T-helper 1 cell (primary cell): ENCODE data around the gene RBMX.
A peak's percentile ranks its signal among the peaks of the same experiment; 100 is the strongest.
"Not testable (repeated sequence)": the region's sequence is repeated elsewhere in the genome, so short reads cannot be mapped to it uniquely, and the experiment has no call there.

Source experiments
- DNase-seq, 5 donors: peaks; one replicate each; pipeline ENCODE4 v3.0.0-alpha.2; 2012 to 2020

Gene RBMX

DNA sequence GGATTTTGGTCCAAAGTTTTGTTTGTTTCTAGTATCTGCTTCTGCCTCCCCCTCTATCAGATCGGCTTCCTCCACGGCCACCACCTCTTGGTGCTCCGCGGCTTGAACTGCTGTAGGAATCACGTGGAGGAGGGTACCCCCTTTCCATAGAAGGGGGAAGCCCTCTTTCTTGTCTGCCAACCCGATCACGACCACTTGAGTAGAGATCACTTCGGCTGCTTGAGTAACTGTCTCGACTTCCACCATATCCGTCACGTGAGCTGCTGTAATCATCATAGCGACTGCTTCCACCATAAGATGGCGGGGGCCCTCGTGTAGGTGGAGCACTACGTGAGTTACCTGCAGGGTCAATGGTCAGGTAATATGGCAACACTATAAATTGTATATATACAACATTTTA is 6.4 kb downstream of the RBMX start:
- DNase-seq, result not testable (repeated sequence)

DNA sequence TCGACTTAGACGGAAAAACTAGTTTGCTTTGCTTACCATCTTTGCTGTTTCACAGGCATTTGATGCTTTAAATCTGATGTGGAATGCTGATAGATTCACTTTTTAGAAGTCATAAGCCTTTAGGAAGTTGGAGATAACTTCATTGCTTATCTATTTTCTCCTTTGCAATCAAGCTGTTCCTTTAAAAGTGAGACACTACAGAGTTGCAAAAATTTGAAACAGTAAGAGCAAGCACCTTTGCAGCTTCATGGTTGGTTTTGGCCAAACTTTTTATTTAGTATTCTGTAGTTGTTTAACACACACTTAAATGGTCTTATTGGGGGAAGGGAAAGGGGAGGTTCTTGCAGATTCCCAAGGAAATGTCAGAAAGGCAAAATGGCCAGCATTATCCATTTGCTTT is 7.3 kb downstream of the RBMX start:
- not testable (repeated sequence) for DNase-seq

DNA sequence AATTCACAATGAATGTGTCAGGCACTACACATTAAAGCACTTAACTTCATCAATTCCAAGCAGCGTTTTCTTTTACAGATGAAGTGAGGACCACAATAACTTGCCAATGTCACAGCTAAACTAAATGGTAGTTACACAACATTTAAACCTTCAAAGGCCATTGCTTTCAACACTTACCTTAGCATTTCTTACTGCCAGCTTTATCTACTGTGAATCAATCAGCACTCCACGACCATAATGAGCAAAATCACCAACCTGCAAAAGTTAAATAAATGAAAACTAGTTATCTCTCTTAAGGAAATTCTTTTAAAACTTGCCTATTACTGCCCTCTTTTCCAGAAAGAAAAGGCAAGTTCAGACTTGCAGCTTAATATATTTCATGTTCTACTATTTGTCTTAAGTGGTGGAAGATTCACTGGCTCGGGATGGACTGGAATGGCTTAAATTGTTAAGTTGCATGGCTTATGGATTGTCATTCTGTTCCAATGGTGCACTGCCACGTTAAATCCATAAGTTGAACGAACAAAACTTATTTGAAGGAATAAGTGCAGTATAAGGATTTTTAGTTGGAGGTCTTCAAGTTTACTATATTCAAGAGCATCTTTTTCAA is 8.3 kb downstream of the RBMX start:
- DNase-seq, result no peak

DNA sequence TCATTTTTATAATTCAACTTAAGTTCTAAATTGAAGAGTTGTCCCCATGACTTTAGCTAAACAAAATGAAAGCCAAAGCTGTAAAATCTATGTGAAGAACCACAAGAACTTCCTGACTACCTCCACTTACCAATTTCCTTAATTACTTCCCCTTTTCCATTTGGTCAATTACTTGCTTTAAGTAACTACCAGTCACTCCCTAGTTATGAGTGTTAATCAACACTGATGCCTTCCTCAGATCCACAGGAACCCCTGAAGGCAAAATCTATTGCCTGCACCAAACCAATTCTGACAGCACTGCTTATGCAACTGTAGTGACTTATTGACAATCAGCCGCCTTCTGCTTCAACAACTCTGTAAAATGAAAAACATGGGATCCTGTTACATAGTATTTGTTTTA is 10.5 kb downstream of the RBMX start:
- no peak for DNase-seq

DNA sequence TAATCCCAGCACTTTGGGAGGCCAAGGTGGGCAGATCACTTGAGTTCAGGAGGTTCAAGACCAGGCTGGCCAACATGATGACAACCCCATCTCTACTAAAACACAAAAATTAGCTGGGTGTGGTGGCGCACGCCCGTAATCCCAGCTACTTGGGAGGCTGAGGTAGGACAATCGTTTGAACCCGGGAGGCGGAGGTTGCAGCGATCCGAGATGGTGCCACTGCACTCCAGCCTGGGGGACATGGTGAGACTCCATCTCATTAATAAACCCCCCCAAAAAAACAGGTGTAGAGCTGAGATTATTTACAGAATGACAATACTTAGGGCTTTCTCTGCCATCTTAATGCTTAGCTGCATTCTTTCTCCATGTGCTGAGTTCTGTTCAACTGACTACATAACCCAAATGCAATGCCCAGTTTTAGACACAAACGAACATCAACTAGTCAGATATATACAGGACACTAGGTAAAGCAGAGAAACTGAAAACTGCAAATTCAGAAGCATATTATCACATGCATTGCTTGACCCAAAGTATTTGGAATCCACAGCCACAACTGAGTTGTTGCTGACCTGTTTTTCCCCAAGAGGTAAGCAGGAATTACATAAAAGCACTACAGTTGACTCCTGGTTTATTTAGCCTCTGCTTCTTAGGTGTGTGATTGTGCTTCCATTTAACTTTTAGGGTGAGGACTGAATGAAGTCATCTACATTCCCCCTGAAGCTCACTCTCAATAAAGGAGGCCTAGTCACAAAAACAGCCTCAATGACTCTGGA is 12.1 kb downstream of the RBMX start:
- DNase-seq, result no peak

DNA sequence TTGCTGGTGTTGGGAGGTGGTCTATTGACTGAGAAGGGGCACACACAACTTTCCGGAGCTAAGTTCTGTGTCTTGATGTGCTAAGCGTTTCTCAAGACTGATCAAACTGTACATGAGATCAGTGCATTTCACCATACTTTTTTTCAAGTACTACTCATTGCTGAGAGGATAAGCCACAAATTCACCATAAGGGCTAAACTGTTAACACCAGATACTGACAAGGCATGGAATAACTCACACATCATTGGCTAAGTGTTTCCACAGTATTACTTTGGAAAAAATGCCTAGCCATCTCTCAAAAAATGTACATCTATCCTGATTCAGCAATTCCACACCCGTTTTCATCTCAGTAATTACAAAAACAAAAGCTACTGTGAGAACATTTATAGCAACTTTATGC is 13.0 kb downstream of the RBMX start:
- no peak for DNase-seq

DNA sequence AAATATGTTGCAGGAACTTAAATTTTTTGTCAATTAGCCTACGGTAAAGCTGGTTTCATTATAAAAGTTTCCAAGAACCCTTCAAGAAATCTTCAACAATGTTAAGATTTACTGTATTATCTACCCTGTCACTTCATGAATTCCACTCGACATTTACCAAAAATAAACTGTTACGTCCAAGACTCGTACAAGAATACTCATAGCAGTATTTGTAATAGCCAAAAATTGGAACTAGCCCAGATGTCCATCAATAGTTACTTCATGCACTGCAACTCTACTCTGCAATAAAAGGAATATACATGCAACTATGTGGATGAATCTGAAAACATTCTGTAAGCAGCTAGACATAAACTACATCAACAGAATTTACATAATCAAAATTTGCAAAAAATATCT is 13.4 kb downstream of the RBMX start:
- DNase-seq, result no peak

DNA sequence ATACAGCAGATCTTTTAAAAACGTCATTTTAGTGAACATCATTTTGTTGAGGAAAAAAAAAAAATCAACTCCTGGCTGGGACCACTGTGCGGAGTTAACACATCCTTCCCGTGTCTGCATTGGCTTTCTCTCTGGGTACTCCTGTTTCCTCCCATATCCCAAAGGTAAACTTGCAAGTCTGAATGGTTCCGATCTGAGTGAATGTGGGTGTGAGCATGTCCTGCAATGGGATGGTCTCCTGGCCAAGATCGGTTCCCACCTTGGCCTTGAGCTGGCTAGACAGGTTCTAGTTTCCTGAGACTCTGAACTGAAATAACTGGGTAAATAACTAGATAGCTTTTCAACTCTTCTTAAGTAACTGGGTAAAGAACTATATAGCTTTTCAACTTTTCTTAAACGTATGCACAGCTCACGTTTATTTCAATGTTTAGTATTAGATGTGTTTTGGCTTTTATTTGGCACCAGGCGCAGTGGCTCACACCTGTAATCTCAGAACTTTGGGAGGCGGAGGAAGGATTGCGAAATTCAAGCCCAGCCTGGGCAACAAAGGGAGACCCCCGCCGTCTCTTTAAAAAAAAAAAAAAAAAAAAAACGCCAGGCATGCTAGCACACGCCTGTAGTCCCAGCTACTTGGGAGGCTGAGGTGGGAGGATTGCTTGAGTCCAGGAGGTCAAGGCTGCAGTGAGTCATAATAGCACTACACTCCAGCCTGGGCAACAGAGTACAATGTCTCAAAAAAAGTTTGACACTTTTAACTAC is 14.0 kb downstream of the RBMX start:
- no peak for DNase-seq

DNA sequence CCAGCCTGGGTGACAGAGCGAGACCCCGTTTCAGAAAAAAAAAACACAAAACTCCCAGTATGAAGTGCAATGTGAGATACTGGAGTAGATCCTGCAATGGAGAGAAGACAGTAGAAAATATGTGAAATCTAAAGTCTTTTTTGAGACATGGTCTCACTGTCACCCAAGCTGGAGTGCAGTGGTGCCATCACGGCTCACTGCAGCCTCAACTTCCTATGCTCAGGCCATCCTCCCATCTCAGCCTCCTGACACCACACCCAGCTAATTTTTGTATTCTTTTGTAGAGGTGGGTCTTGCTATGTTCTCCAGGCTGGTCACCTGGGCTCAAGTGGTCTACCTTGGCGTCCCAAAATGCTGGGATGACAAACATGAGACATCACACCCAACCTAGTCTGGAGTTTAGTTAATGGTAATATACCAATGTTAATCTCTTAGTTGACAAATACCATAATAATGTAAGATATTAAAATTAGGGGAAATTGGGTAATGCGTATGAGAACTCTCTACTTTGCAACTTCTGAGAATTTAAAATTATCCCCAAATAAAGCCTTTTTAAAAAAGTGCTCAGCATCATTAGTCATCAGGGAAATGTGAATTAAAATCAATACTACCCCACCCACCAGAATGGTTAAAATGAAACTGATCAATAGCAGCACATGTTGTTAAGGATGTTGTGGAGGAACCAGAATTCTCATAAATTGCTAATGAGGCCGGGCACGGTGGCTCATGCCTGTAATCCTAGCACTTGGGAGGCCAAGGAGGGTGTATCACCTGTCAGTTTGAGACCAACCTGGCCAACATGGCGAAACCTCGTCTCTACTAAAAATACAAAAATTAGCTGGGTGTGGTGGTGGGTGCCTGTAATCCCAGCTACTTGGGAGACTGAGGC is 15.0 kb downstream of the RBMX start:
- peak in 1 of 5 donors; percentile 14 for DNase-seq

DNA sequence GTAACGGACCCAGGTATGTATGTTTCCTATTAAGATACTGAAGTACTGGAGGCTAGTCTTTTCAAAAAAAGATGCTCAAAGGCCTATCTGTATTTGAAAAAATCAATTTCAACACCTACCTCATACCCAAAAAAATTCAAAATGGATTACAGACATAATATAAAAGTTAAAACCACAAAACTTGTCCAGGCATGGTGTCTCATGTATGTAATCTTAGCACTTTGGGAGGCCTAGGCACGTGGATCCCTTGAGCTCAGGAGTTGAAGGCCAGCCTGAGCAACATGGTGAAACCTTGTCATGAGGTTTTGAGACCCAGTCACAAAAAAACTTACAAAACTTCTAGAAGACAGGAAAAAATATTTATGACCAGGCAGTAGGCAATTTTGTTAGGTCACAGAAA is 16.7 kb downstream of the RBMX start:
- DNase-seq, result no peak

DNA sequence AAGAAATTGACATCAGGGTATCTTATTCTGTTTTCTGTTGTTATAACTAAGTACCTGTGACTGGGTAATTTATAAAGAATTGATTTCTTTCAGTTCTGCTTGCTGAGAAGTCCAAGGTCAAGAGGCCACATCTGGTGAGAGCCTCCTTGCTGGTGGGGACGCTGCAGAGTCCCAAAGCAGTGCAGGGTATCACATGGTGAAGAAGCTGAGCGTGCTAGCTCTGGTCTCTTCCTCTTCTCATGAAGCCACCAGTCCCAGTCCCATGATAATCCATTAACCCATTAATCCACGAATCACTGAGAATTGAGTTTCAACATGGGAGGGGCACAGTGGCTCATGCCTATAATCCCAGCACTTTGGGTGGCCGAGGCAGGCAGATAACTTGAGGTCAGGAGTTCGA is 18.0 kb downstream of the RBMX start:
- DNase-seq, result no peak

DNA sequence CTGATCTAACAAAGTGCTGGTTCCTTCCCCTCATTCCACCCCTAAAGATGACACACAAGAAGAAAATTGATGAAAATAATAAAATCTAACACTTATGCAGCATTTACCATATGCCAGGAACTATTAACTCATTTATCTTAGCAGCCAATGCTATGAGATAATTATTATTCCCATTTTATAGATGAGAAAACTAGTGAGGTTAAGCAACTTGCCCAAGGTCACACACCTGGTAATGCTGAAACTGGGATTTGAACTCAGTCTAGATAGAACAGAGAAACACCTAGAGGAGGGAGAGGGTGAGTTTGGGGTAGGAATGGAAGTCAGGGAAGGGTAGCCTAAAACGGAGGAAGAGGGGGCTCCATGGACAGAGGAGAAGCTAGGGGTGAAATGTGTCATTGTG is 18.6 kb downstream of the RBMX start:
- DNase-seq, result no peak

DNA sequence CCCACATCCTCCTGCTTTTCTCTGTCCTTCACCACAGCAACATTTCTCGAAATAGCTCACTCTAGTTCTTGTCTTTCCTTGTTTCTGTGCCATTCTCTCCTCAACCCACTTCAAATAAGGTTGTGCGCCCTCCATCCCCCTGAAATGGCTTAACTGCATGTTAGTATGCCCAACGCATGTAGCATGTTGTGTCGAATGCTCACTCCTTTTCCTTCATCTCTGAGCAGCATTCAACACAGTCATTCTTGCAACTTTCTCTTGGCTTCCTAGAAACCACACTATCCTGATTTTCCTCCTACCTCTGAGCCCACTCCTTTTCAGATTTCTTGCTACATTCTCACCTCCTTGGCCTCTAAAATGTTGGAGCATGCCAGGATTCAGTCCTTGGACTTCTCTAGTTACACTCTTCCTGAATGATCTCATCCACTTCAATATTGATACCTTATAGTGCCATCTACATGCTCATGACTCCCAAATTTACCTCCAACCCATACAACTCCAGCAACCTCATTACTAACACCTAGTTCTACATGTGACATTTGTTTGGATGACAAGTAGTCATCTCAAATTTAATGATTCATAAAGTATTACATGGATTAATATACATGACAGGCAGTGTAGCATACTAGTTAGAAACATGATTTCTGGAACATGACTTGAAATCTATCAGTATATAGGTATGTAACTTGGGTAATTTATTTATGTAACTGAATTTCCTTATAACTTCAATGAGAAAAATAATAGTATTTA is 22.3 kb downstream of the RBMX start:
- no peak for DNase-seq

DNA sequence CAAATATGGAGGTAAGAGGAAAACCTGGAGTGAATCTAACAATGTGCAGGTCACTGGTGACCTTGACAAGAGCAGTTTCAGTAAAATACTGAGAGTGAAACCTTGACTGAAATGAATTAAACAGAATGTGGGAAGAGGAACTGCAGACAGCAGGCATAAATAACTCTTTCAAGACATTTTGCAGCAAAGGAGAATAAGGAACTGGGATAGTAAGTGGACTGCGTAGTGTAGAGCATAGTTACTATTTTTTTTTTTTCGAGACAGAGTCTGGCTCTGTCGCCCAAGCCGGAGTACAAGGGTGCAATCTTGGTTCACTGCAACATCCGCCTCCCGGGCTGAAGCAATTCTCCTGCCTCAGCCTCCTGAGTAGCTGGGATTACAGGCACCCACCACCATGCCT is 24.0 kb downstream of the RBMX start:
- DNase-seq, result no peak

DNA sequence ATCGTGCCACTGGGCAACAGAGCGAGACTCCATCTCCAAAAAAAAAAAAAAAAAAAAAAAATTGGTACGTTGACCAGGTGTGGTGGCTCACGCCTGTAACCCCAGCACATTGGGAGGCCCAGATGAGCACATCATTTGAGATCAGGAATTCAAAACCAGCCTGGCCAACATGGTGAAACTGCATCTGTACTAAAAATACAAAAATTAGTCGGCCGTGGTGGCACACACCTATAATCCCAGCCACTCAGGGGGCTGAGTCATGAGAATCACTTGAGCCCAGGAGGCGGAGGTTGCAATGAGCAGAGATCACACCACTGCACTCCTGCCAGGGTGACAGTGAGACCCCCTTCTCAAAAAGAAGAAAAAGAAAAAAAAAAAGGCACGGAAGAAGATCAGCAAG is 24.5 kb downstream of the RBMX start:
- no peak for DNase-seq

DNA sequence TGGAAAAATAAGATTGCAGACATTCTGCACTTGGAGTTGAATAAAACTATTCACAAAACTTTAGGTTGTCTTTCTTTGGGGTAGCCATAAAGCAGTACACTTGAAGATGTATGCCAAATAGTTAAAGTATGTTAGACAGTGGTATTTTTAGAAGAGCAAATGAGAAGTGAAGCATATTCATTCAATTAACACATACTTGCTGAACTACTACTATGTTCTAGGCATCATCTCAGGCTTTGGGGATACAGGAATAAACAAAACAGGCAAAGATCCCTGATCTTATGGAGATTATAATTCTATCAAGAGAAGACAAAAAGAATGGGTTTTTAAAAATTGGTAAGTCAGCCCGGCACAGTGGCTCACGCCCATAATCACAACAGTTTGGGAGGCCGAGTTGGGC is 29.0 kb downstream of the RBMX start:
- DNase-seq, result no peak

DNA sequence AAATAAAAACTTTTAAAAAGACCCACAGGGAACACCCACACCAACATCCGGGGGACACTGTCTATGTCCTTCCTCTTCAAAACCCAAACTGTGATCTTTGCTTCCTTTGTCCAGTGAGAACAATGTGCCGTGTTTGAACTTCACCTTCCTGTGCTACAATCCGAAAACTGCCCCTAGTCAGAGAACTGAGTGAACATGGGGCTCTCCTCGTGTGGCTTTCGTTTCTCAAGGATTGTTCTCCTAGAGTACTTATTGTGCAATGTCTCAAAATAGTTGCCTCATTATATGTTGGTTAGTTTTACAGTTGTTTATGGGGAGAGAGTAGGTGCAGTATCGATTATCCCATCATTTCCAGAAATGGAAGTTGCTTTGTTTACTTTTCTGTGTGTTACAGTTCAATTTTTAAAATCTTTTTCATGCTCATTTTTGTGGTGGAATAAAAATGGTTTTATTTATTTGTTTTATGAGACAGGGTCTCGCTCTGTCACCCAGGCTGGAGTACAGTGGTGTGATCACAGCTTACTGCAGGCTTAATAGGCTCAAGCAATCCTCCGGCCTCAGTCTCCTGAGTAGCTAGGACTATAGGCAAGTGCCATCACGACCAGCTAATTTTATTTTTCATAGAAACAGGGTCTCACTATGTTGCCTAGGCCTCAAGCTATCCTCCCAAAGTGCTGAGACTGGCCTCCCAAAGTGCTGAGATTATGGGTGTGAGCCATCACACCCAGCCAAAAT is 29.9 kb downstream of the RBMX start:
- DNase-seq, result no peak

DNA sequence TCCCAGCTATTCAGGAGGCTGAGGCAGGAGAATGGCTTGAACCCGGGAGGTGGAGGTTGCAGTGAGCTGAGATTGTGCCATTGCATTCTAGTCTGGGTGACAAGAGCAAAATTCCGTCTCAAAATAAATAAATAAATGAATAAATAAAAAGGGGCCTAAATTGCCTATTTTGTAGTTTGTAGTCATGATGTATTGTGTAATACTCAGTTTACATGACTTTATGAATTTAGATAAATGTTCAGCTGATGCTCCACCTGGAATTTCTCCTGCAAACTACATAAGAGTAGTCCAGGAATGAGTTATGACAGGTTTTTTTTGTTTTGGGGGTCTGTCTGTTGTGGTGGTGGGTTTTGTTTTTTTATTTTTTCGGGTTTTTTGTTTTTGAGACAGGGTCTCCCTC is 31.1 kb downstream of the RBMX start:
- DNase-seq, result no peak

DNA sequence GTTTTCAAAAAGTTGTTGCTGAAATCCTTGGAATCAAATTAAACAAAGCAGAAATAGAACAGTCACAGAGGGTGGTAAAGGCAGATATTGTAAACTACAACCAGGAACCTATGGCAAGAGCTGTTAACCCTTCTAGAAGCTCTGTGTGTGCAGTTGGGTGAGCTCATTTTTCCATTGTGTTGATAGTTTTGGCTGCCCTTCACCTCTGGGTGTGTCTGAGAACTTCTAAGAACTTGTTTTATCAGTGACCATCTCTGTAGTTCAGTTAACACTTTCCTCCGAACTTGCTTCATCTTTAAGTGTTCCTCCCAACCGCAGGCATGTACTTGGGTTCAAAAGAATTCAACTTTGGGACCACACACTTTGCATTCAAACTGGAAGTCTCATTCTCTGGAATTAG is 32.7 kb downstream of the RBMX start:
- peak in 1 of 5 donors; percentile 39 for DNase-seq

DNA sequence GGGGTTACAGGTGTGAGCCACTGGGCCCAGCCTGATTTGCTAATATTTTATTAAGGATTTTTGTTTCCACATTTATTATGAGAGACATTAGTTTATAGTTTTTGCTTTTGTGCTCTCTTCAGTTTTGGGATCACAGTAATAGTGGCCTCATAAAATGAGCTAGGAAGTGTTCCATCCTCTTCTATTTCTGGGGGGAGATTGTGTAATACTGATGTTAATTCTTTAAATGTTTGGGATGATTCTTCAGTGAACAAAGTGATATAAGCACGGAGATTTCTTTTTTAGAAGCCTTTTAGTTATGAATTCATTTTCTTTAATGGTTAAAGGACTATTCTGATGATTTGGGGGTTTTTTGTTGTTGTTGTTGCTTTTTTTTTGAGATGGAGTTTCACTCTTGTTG is 41.3 kb downstream of the RBMX start:
- DNase-seq, result no peak

DNA sequence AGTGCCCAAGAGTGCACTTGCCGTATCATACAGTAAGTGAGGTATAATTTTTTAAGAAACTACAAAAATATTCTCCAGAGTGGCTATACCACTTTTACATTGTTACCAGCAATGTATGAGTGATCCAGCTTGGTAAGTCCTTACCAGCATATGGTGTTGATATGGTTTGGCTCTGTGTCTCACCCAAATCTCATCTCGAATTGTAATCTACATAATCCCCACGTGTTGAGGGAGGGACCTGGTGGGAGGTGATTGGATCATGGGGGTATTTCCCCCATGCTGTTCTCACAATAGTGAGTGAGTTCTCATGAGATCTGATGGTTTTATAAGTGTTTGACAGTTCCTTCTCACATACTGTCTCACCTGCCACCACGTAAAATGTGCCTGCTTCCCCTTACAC is 44.8 kb downstream of the RBMX start:
- no peak for DNase-seq

DNA sequence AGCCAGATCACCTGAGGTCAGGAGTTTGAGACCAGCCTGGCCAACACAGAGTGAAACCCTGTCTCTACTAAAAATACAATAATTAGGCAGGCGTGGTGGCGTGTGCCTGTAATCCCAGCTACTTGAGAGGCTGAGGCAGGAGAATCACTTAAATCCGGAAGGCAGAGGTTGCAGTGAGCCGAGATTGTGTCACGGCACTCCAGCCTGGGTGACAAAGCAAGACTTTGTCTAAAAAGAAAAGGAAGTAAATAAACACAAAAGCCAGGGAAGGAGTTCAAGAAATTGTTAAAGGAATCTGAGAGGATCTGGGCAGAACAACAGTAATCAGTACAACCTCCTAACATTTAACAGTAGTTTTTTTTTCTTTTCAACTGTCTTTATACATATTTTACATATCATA is 51.1 kb downstream of the RBMX start:
- no peak for DNase-seq
